22Rv1 (cell line): Measurements from ENCODE around the gene TLL2.

Source experiments
- H3K27ac ChIP-seq: fragments of 450-650 bp; 2 replicates; pipeline ENCODE4 v1.5.1; 2017
- ZFX ChIP-seq: fragments of 450-650 bp; IDR thresholded peaks from 2 replicates; pipeline ENCODE4 v1.6.1; 2017; ENCODE audit warnings: antibody characterized with exemption, borderline replicate concordance
- TF ChIP-seq, protein P1 (sequence below): fragments of 450-650 bp; IDR thresholded peaks from 2 replicates; pipeline ENCODE4 v1.5.1; 2017; ENCODE audit warnings: mild to moderate bottlenecking

The TLL2 gene

DNA sequence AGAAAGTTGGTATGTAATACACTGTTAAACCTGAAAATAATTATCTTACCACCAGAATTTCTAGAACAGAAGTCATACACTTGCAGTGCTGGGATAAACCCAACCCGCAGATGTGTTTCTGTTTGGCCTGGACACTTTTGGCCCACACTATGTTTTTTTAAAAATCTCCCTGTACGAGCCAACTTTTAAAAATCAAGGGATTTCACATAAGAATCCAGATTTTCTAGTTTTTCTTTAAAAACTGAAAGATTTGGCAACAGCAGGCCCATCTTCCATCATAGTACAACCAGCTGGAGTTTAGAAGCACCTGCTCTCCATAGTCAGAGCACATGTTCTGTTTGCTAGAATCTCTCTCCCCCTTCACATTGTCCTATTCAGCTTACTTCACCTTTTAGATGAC lies 74.0 kb downstream of the TLL2 start:
- no peak for TF ChIP-seq ZFX
- TF ChIP-seq, protein P1, sequence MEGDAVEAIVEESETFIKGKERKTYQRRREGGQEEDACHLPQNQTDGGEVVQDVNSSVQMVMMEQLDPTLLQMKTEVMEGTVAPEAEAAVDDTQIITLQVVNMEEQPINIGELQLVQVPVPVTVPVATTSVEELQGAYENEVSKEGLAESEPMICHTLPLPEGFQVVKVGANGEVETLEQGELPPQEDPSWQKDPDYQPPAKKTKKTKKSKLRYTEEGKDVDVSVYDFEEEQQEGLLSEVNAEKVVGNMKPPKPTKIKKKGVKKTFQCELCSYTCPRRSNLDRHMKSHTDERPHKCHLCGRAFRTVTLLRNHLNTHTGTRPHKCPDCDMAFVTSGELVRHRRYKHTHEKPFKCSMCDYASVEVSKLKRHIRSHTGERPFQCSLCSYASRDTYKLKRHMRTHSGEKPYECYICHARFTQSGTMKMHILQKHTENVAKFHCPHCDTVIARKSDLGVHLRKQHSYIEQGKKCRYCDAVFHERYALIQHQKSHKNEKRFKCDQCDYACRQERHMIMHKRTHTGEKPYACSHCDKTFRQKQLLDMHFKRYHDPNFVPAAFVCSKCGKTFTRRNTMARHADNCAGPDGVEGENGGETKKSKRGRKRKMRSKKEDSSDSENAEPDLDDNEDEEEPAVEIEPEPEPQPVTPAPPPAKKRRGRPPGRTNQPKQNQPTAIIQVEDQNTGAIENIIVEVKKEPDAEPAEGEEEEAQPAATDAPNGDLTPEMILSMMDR, result no peak
- H3K27ac ChIP-seq, result no peak overlapping the region

DNA sequence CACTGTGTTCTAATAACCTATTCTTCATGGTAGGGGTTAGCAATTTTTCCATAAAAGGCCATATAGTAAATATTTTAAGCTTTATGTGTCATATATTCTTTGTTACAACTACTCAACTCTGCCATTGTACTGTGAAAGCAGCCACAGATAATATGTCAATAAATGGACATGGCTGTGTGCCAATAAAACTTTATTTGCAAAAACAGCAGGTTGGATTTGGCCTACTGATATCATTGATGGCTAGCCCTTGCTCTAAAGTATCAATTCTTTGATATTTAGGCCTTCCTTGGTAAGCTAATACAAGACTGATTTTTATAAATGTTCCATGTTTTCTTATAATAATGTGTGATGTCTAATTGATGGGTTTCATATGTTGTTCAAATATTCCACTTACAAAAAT lies 77.7 kb downstream of the TLL2 start:
- no peak overlapping the region for H3K27ac ChIP-seq
- TF ChIP-seq ZFX, result no peak
- TF ChIP-seq, protein P1, result no peak

DNA sequence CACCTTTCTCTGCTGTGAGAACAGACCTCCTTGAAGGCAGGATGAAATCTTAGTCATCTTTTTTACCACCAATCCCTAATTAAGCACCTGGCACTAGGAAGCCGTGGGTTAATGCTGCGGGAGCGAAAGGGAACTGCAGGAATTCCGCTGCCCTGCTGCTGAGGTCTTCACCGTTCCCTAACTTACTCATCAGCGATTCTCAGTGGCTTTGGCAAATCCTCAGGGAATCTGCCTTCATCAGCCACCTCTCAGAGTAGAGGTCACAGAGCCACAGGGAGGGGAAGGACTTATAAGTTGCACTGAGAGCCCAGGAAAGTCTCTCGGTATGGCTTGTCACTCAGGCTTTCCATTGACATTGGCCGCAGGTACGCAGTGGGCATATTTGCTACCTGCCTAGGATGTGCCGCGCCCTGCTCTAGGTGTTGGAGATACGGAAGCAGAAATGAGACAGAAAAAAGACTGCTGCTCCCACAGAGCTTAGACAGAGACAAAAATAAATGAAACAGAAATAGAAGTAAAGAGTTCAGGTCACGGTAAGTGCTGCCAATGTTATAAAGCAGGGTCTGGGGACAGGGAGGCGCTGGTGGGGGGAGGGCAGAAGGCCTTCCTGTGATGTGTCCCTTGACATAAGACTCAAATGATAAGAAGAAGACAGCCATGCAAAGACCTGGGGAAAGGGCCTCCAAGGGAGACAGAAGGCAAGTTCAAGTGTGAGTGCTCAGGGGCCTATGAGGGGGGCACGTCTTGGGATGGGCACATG lies 82.3 kb downstream of the TLL2 start:
- no peak for TF ChIP-seq ZFX
- TF ChIP-seq, protein P1, result no peak
- H3K27ac ChIP-seq, result no peak overlapping the region

DNA sequence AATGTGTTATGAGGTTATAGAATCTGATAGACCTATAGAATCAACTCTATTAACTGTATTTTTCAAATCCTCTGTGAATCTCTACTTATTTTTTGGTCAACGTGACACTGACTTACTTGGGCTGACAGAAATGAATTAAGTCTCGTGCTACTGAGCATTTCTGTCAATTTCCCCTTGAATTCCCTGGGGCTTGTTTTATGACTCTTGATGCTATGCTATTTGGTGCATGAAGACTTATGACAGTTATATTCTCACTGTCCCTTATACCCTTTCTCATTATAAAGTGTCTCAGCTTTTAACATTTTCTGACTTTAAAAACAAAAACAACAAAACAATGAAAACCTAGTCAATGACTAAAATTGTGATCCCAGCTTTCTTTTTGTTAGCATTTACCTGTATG lies 86.4 kb downstream of the TLL2 start:
- no peak overlapping the region for H3K27ac ChIP-seq
- no peak for TF ChIP-seq ZFX
- TF ChIP-seq, protein P1, result no peak

DNA sequence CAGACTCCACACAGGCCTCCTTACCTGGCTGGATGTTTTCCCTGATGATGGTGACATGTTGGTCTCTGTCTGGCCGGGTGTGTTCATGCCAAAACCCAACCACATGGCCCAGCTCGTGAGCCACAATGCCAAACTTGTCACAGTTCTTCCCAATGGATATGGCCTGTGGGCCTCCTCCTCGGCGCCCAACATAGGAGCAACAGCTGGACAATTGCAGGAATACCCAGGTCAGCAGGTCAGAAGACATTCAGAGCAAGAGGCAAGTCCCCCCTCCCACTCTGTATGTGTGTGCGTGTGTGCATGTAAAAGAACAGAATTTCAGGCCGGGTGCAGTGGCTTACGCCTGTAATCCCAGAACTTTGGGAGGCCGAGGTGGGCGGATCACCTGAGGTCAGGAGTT lies 91.2 kb downstream of the TLL2 start:
- no peak overlapping the region for H3K27ac ChIP-seq
- TF ChIP-seq, protein P1, result no peak
- TF ChIP-seq ZFX, result no peak

DNA sequence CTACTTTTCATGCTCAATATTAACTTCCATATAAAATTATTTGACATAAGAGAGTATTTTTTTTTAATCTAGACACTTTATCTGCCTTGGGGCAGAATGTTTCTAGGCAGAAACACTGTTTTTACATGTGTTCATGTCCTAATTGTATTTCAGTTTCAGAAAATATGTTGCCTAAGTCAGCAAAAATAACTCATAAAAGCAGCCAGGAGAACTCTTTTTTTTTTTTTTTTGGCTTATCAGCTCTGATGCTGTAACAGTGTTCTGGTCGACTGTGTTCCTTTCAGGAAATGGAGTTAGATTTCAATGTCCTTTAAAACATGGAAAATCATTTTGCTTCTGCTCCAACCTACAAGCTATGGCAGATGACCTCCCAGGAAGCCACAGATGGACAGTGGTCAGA lies 91.7 kb downstream of the TLL2 start:
- TF ChIP-seq, protein P1, result no peak
- TF ChIP-seq ZFX, result no peak
- no peak overlapping the region for H3K27ac ChIP-seq

DNA sequence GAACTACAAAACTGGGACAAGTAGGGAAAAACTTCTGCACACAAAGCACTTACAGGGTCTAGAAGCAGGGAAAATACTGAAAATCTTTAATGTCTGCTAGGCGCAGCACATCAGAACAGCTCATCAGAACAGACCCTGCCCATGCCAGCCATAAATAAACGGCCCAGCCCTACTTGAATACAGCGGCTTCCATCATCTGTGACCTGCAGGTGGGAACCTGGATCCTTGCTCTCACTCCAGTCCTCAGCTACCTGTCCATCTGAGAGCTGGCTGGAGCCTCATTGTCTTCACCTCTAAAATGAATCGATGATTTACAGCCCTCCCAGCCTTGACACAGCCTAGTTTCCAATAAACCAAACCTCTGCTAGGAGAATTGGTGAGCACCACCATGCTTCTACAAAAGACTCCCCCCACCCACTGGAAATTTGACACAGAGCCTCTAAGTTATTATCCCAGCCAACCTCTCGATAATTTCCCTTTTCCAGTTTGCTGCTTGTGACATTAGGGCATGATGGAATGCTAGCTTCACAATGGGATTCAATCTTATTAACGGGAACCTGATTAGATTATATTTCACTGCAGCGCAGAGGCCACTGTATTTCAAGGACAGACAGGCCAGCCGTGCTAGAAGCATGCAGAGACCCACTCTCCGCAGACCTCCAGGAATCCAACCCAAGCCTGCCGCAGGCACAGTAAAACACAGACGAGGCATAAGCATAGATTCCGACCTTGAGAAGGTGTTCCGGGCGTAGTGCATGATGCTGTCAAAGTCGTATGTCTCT lies 93.3 kb downstream of the TLL2 start:
- no peak overlapping the region for H3K27ac ChIP-seq
- TF ChIP-seq, protein P1, result no peak
- no peak for TF ChIP-seq ZFX
